Astrocyte of the cerebellum (primary cell): ENCODE measurements around the gene EBPL.
A peak's percentile ranks its signal among the peaks of the same experiment; 100 is the strongest.

Source experiments
- DNase-seq: peaks from one replicate; pipeline ENCODE4 v3.0.0-alpha.2; 2011; ENCODE audit warnings: low read depth
- H3K4me3 ChIP-seq: 2 replicates; pipeline ENCODE4 v1.5.1; 2011; ENCODE audit warnings: mild to moderate bottlenecking, low read depth, low read length, moderate library complexity
- in situ Hi-C: cut with HindIII; loops from 2 replicates; pipeline ENCODE4 v1.10.0; 2017; ENCODE audit warnings: low sequenced_read_pairs
- TF ChIP-seq, protein P1 (sequence below): IDR thresholded peaks from 2 replicates; pipeline ENCODE4 v1.5.1; 2012; ENCODE audit warnings: low read length, low read depth, moderate library complexity, mild to moderate bottlenecking; ENCODE audit errors: missing control alignments

The EBPL gene

DNA sequence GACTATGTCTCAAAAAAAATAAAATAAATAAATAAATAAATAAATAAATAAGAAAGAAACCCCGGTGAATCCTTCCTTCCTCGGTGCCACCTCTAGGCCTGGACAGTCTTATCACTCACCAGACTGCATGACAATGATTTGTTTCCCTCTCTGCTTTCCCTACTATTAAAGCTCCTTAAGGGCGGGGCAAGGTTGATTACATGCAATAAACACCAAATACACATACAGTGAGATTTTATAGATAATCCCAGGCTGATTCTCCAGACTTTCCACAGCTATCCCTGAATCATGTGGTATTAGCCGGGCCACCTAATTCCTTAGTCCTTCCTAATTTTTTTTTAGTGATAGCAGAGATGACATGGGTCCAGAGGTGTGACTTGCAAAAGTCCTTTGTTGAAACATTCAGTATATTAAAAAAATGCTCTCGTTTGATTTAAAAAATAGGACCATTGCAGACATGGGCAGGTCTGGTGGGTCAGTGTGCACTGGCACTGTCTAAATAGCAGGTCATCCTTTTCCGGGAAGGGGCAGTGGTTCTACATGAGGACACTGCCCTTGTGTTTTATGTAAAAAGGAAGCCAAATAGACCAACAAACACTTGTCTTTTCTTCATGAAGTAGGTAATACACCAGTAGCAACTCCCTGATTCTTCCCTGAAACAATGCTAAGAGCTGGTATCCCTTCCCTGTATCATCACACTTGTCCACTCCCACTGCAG is 14.5 kb downstream of the EBPL start:
- H3K4me3 ChIP-seq: no peak overlapping the region
- in situ Hi-C loops: no loop called here
- no peak for DNase-seq
- TF ChIP-seq, protein P1, sequence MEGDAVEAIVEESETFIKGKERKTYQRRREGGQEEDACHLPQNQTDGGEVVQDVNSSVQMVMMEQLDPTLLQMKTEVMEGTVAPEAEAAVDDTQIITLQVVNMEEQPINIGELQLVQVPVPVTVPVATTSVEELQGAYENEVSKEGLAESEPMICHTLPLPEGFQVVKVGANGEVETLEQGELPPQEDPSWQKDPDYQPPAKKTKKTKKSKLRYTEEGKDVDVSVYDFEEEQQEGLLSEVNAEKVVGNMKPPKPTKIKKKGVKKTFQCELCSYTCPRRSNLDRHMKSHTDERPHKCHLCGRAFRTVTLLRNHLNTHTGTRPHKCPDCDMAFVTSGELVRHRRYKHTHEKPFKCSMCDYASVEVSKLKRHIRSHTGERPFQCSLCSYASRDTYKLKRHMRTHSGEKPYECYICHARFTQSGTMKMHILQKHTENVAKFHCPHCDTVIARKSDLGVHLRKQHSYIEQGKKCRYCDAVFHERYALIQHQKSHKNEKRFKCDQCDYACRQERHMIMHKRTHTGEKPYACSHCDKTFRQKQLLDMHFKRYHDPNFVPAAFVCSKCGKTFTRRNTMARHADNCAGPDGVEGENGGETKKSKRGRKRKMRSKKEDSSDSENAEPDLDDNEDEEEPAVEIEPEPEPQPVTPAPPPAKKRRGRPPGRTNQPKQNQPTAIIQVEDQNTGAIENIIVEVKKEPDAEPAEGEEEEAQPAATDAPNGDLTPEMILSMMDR: no peak

DNA sequence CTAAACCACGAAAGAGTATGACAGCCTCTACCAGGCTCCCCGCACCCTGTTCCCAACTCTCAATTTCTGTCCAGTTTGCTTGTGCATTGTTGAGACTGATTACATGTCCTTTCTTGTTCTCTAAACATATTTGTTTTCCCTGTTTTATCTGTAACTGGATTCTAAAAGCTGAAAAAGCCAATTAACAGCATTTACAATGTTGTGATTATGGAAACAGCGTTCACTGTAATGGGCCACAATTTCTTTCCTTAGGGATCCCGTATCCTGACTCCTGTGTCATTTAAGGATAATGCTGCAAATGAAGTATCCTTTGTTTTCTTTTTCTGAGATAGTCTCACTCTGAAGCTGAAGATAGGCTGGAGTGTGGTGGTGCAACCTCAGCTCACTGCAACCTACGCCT is 20.5 kb downstream of the EBPL start:
- no peak for DNase-seq
- in situ Hi-C loops: no loop called here
- TF ChIP-seq, protein P1: no peak
- H3K4me3 ChIP-seq: no peak overlapping the region

DNA sequence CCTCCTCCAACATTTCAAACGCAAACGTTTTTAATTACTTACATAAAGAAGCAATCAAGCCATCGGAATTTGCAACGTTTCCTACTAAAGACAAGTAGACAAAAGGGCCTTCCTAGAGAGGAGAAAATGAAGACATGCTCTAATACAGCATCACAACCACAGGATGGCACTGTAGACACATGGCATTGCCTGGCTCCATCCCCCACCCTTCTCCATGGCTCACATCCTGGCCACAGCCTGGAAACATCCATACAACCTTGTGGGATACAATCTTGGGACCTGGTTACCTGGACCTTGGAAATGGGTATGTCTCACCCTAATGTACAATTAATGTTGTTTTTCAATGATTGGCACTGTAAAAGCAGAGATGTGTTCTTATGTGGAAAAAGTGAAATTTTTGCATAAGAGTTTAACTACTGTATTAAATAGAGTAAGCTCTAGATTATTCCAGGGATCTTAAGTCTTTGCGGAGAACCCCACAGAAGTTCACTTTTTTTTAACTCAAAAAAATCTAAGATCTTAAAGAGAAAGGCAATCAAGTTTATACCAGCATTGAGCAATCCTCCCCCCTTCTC is 21.5 kb downstream of the EBPL start:
- DNase-seq: peak; percentile 66
- TF ChIP-seq, protein P1: peak; percentile 88
- in situ Hi-C loops: no loop called here
- H3K4me3 ChIP-seq: no peak overlapping the region

DNA sequence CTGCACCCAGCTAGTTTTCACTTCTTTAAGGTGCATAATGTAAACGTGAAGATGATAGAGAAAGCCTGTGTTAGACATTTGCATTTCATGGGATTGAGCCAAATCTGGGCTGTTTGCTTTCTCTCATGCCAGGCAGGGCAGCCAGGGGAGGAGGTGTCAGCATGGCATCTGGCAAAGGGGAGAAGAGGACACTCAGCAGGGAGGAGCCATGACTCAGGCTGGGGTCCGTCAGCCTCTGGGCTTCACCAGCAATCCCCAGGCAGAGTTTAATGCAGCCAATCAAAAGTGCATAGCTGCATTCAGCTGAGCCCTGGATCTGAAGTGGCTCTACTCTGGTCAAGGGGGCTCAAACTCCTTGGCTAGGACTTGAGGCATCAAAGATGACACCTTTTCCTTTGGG is 23.5 kb downstream of the EBPL start:
- TF ChIP-seq, protein P1: no peak
- DNase-seq: no peak
- in situ Hi-C loops: no loop called here
- H3K4me3 ChIP-seq: no peak overlapping the region

DNA sequence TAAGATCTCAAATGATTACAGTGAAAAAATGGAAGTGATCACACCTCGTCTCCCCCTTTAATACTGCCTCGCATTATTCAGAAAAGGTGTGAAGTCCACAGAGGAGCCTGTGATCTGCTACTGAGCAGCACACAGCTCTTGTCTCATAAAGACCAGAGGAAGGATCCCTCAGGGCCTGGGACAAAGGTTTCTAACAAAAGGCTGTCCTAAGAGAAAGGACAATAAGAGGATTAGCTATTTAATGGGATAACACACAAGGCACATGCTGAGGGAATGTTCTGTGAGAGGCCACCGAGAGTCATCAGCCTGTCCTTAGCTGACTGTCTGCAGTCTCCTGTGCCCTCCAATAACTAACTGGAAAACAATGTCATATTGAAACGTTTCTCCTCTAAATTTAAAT is 26.7 kb downstream of the EBPL start:
- no peak overlapping the region for H3K4me3 ChIP-seq
- no peak for DNase-seq
- TF ChIP-seq, protein P1: no peak
- in situ Hi-C loops: no loop called here

DNA sequence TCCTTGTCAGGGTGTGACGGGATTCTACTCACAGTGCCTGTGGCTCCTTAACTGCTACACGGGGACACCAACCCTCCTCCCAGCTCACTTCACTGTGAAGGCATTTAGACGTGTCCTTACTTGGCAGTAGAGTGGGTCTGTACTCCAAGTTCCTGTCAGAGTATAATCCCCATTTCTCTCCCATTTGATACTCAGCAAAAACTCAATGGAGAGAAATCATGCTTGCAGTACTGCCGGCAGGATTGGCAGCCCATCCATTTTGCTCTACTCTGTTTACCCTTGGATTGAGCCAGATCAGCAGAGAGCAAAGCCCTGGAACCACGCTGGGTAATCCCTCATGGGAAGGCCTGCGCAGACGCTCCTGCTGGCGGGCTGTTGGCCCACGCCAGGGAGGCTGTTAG is 34.0 kb downstream of the EBPL start:
- DNase-seq: no peak
- TF ChIP-seq, protein P1: no peak
- no peak overlapping the region for H3K4me3 ChIP-seq
- in situ Hi-C loops: no loop called here

DNA sequence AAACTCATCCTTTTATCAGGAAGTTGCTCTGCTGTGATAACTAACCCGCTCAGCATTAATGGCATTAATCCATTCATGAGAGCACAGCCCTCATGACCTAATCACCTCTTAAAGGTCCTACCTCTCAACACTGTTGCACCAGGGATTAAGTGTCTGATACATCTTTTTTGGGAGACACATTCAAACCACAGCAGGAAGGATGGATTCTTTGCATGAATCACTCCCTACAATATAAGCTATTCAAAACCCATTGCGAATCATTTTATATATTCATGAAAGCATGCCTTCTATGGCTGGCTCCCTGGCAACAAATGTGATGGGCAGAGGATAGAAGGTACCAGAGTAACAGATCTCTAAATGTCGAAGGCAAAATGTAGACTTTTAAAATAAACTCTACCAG is 35.4 kb downstream of the EBPL start:
- TF ChIP-seq, protein P1: no peak
- no peak overlapping the region for H3K4me3 ChIP-seq
- in situ Hi-C loops: no loop called here
- DNase-seq: no peak
